ENCODE measurements around the gene MAP4K4. TPM values are rescaled to one million over a fixed set of nuclear protein-coding genes. Genes with fewer than 3 reads are reported as not detected.

The MAP4K4 gene
- polyA plus RNA-seq, 3 donors = 75.5 to 81.3 (median 78.3) TPM

Other genes starting within 250 kb of the MAP4K4 start
- gene RFX8, start 222.6 kb upstream of the MAP4K4 start, polyA plus RNA-seq (ENCODE audit: insufficient read length in 3 of 3) = under 1 TPM; 0.69 to 1.00 (median 0.96) TPM

Data from right renal cortex interstitium (tissue), 3 donors.